Body of pancreas (tissue), 4 donors: ENCODE data around the gene EN1. TPM values are rescaled to one million over a fixed set of nuclear protein-coding genes. Genes with fewer than 3 reads are reported as not detected.

Experiments used
- ATAC-seq: fragments of 150-250 bp; one replicate; pipeline ENCODE4 v1.9.1; 2016
- DNase-seq, 4 donors: peaks; one replicate each; pipeline ENCODE4 v3.0.0-alpha.2; 2019
- H3K27ac ChIP-seq, 4 donors: fragments of 200-600 bp; sonication (generic); 1 replicate in 3 of 4; 2 replicates in 1 of 4; pipeline versions ENCODE4 v1.5.1 to v1.6.1; 2016 to 2019; ENCODE audit warnings: mild to moderate bottlenecking in 1 of 4, mixed read lengths in 1 of 4, moderate library complexity in 1 of 4
- H3K27me3 ChIP-seq, 2 donors: fragments of 200-600 bp; sonication (generic); one replicate each; pipeline ENCODE4 v1.6.0; 2016; ENCODE audit warnings: mild to moderate bottlenecking in 1 of 2
- H3K36me3 ChIP-seq, 2 donors: fragments of 200-600 bp; sonication (generic); replicated peaks in 1 of 2; 2 replicates each; pipeline ENCODE4 v1.5.1; 2016; ENCODE audit warnings: low read depth in 2 of 2; ENCODE audit not compliant: insufficient read depth in 1 of 2
- H3K4me1 ChIP-seq: fragments of 200-600 bp; sonication (generic); one replicate; pipeline ENCODE4 v1.6.0; 2016
- H3K4me3 ChIP-seq, 2 donors: fragments of 200-600 bp; sonication (generic); 1 replicate in 1 of 2; 2 replicates in 1 of 2; pipeline ENCODE4 v1.5.1; 2016 to 2019
- H3K9me3 ChIP-seq, 3 donors: fragments of 200-600 bp; sonication (generic); 1 replicate in 2 of 3; 2 replicates in 1 of 3; pipeline ENCODE4 v1.5.1; 2016
- POLR2A ChIP-seq, 3 donors: fragments of 450-650 bp; IDR thresholded peaks; one replicate each; pipeline ENCODE4 v1.6.1; 2016; ENCODE audit warnings: antibody characterized with exemption in 3 of 3, mild to moderate bottlenecking in 2 of 3
- WGBS, 2 donors: methylation state at CpG; one replicate each; pipeline ENCODE4 v1.1.5; 2017; 5-methylcytosine and 5-hydroxymethylcytosine counted together
- intact Hi-C: fragments of 100-400 bp; cut with DNase I; formaldehyde crosslinking; loops from one replicate; pipeline ENCODE4 v1.15.1; 2023
- total RNA-seq, 2 donors: library from RNA; depleted of rRNA; stranded (reverse); fragments of >200 nt; gene quantifications; one replicate each; pipeline ENCODE4 v1.1.0, GENCODE V29; 2016
- TF ChIP-seq, protein P1 (sequence below), 7 experiments: fragments of 450-650 bp in 4 of 7; fragments of 200-600 bp in 3 of 7; sonication (generic) in 3 of 7; IDR thresholded peaks; one replicate each; pipeline ENCODE4 v1.5.1; 2016 to 2019; ENCODE audit warnings: antibody characterized with exemption in 7 of 7

The EN1 gene
- total RNA-seq, 2 donors from 2014 or later, result not detected

GRCh38 chr2:118850901-118851415 is 3.5 kb upstream of the EN1 start:
- intact Hi-C loops, result loop anchor here (5.0 to 10.0 kb wide), 2 partner anchors 626 to 819 kb away; no protein-coding TSS in a partner anchor
- H3K27me3 ChIP-seq, result peaks cover 0 to 59% of the 10 kb centered on the region in 2 donors

GRCh38 chr2:118850168-118850900 is 2.9 kb upstream of the EN1 start:
- no peak overlapping the region for H3K4me3 ChIP-seq
- 5 to 15% methylated on average over 21 to 32 of the region's 32 CpGs for WGBS, 2 donors
- peaks cover 0 to 60% of the 10 kb centered on the region in 2 donors for H3K27me3 ChIP-seq
- peaks cover 40% of the 10 kb centered on the region for H3K4me1 ChIP-seq
- DNase-seq, result no peak
- ATAC-seq, result no peak
- no peaks in the 10 kb centered on the region for H3K9me3 ChIP-seq
- H3K36me3 ChIP-seq, result no peaks in the 10 kb centered on the region
- no peak overlapping the region for H3K27ac ChIP-seq
- TF ChIP-seq POLR2A (IDR thresholded peaks at IDR 0.05), result no peak
- TF ChIP-seq, protein P1, sequence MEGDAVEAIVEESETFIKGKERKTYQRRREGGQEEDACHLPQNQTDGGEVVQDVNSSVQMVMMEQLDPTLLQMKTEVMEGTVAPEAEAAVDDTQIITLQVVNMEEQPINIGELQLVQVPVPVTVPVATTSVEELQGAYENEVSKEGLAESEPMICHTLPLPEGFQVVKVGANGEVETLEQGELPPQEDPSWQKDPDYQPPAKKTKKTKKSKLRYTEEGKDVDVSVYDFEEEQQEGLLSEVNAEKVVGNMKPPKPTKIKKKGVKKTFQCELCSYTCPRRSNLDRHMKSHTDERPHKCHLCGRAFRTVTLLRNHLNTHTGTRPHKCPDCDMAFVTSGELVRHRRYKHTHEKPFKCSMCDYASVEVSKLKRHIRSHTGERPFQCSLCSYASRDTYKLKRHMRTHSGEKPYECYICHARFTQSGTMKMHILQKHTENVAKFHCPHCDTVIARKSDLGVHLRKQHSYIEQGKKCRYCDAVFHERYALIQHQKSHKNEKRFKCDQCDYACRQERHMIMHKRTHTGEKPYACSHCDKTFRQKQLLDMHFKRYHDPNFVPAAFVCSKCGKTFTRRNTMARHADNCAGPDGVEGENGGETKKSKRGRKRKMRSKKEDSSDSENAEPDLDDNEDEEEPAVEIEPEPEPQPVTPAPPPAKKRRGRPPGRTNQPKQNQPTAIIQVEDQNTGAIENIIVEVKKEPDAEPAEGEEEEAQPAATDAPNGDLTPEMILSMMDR (IDR thresholded peaks at IDR 0.05), result no peak
- intact Hi-C loops, result loop anchor here (5.0 to 10.0 kb wide), 2 partner anchors 626 to 818 kb away; no protein-coding TSS in a partner anchor

More at GRCh38 chr2:118850901-118851415, 3.5 kb upstream of the EN1 start:
- TF ChIP-seq POLR2A (IDR thresholded peaks at IDR 0.05), result no peak
- TF ChIP-seq, protein P1 (IDR thresholded peaks at IDR 0.05), result no peak
- 9 to 13% methylated on average over 9 of the region's 9 CpGs for WGBS, 2 donors
- no peak overlapping the region for H3K27ac ChIP-seq
- H3K36me3 ChIP-seq, result no peaks in the 10 kb centered on the region
- peaks cover 42% of the 10 kb centered on the region for H3K4me1 ChIP-seq
- no peak for ATAC-seq
- DNase-seq, result no peak
- H3K4me3 ChIP-seq, result no peak overlapping the region
- no peaks in the 10 kb centered on the region for H3K9me3 ChIP-seq

- peaks cover 45% of the 10 kb centered on the region for H3K4me1 ChIP-seq
These were observed 2.0 kb upstream of the EN1 start for GRCh38 chr2:118849226-118850167.

GRCh38 chr2:118848381-118849225 is 1.2 kb upstream of the EN1 start:
- H3K4me1 ChIP-seq, result peaks cover 45% of the 10 kb centered on the region
- intact Hi-C loops, result no loop called here
- DNase-seq (no peak), ATAC-seq (no peak)
- H3K9me3 ChIP-seq, result no peaks in the 10 kb centered on the region
- H3K27ac ChIP-seq, result no peak overlapping the region
- WGBS, 2 donors, result 6 to 12% methylated on average over 46 of the region's 46 CpGs
- no peak overlapping the region for H3K4me3 ChIP-seq
- H3K36me3 ChIP-seq, result no peaks in the 10 kb centered on the region
- no peak for TF ChIP-seq POLR2A (IDR thresholded peaks at IDR 0.05)
- TF ChIP-seq, protein P1 (IDR thresholded peaks at IDR 0.05), result no peak
- peaks cover 0 to 62% of the 10 kb centered on the region in 2 donors for H3K27me3 ChIP-seq

More at GRCh38 chr2:118849226-118850167, 2.0 kb upstream of the EN1 start:
- no peak overlapping the region for H3K4me3 ChIP-seq
- no peaks in the 10 kb centered on the region for H3K36me3 ChIP-seq
- DNase-seq (no peak), ATAC-seq (no peak)
- TF ChIP-seq POLR2A (IDR thresholded peaks at IDR 0.05), result no peak
- TF ChIP-seq, protein P1 (IDR thresholded peaks at IDR 0.05), result no peak
- H3K27me3 ChIP-seq, result peaks cover 0 to 60% of the 10 kb centered on the region in 2 donors
- WGBS, 2 donors, result 5 to 6% methylated on average over 49 to 52 of the region's 52 CpGs
- intact Hi-C loops, result loop anchor here (5.0 to 10.0 kb wide), 2 partner anchors 625 to 817 kb away; no protein-coding TSS in a partner anchor
- no peaks in the 10 kb centered on the region for H3K9me3 ChIP-seq
- H3K27ac ChIP-seq, result no peak overlapping the region
